ENCODE data around the gene LAMA4. TPM values are rescaled to one million over a fixed set of nuclear protein-coding genes. Genes with fewer than 3 reads are reported as not detected.

The LAMA4 gene
- total RNA-seq, 5 donors from 2014 or later (not counting 1 experiment from before 2014, with no cell fraction given) = 0.25 to 0.85 (median 0.56) TPM; not detected in 2

DNA sequence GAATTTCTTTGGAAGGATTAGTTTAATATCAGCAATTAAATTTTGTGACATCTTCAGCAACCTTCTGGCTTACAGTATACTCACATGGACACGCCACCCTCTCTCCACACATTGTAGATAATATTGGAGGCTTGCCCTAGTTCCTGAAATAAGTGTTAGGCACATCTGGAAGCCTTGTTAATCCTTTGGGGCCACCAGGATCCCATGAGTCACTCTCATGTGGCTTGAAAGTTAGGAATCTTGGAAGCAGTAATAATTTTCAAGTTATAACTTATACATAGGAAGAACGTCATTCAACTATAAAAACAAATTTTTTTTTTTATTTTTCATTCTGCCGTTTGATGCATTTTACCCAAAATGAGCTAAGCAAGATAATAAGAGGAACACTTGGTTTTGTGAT lies 20.5 kb downstream of the LAMA4 start:
- DNase-seq (no peak), ATAC-seq (replicated peaks in 1 of 4) (no peak)
- POLR2A ChIA-PET = no interaction called here
- Histone ChIP-seq H3K27me3 (replicated peaks in 1 of 2; ENCODE audit: control insufficient read depth in 2 of 2, extremely low read depth in 1 of 2, insufficient read depth in 2 of 2, low read length in 1 of 2) (no peaks in the 10 kb centered on the region), H3K27ac (ENCODE audit: low read length) (no peak overlapping the region), H3K4me3 (ENCODE audit: control insufficient read depth in 1 of 2, extremely low read depth in 1 of 2, low read length in 1 of 2) (no peak overlapping the region), H3K36me3 (ENCODE audit: control insufficient read depth in 2 of 2, extremely low read depth in 1 of 2, insufficient read depth in 1 of 2, low read length in 1 of 2) (no peaks in the 10 kb centered on the region), H3K4me1 (ENCODE audit: control insufficient read depth in 1 of 2, extremely low read depth in 1 of 2, insufficient read depth in 2 of 2, low read length in 2 of 2) (no peaks in the 10 kb centered on the region), H3K9me3 (no peaks in the 10 kb centered on the region)
- no peaks in the 10 kb centered on the region for H3K36me3 Mint-ChIP-seq
- no CpG with 5 or more reads among the region's 3 CpGs for WGBS (ENCODE audit: insufficient coverage)
- H3K4me3 Mint-ChIP-seq = no peak overlapping the region
- H3K27me3 Mint-ChIP-seq = peaks cover 13 to 22% of the 10 kb centered on the region in 2 donors
- CTCF ChIA-PET = interaction anchor here in 1 of 2 donors (1.3 kb wide), 1 partner anchor 20 kb away, joined by 3 read pairs; the partner anchor contains the start of gene LAMA4
- H3K4me1 Mint-ChIP-seq = peaks cover 0 to 6% (median 0%) of the 10 kb centered on the region in 3 donors
- no peak overlapping the region for H3K27ac Mint-ChIP-seq
- H3K9me3 Mint-ChIP-seq = no peaks in the 10 kb centered on the region

DNA sequence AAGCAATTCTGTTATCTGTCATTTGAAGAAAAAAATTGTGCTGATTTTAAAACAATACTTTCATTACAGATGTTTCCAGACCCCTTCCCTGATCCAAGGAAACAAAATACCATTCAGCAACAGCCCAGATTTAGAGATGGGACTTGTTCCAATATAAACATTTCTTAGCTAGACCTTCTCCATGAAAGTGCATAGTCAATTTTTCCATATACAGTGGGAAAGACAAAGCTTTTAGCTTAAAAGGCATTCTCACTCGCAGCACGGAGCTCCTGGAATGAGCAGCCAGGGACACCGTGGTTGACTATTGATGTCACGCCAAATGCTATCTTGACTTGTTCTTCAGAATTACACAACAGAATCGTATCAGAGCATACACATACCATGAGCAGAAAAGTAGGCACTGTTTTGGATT lies 21.5 kb downstream of the LAMA4 start:
- no peaks in the 10 kb centered on the region for H3K36me3 ChIP-seq (ENCODE audit: control insufficient read depth in 2 of 2, extremely low read depth in 1 of 2, insufficient read depth in 1 of 2, low read length in 1 of 2)
- no peaks in the 10 kb centered on the region for H3K9me3 ChIP-seq
- H3K27me3 Mint-ChIP-seq = peaks cover 13 to 19% of the 10 kb centered on the region in 2 donors
- peaks cover 0 to 6% (median 0%) of the 10 kb centered on the region in 3 donors for H3K4me1 Mint-ChIP-seq
- CTCF ChIA-PET = no interaction called here
- no peak for DNase-seq
- POLR2A ChIA-PET = no interaction called here
- no peak overlapping the region for H3K4me3 Mint-ChIP-seq
- no peaks in the 10 kb centered on the region for H3K9me3 Mint-ChIP-seq
- WGBS (ENCODE audit: insufficient coverage) = no CpG with 5 or more reads among the region's 5 CpGs
- no peaks in the 10 kb centered on the region for H3K27me3 ChIP-seq (replicated peaks in 1 of 2; ENCODE audit: control insufficient read depth in 2 of 2, extremely low read depth in 1 of 2, insufficient read depth in 2 of 2, low read length in 1 of 2)
- no peaks in the 10 kb centered on the region for H3K36me3 Mint-ChIP-seq
- no peaks in the 10 kb centered on the region for H3K4me1 ChIP-seq (ENCODE audit: control insufficient read depth in 1 of 2, extremely low read depth in 1 of 2, insufficient read depth in 2 of 2, low read length in 2 of 2)
- H3K27ac Mint-ChIP-seq = no peak overlapping the region
- no peak overlapping the region for H3K4me3 ChIP-seq (ENCODE audit: control insufficient read depth in 1 of 2, extremely low read depth in 1 of 2, low read length in 1 of 2)
- H3K27ac ChIP-seq (ENCODE audit: low read length) = no peak overlapping the region
- no peak for ATAC-seq (replicated peaks in 1 of 4)

GRCh38 chr6:112231594-112232060 lies 22.7 kb downstream of the LAMA4 start:
- no peak overlapping the region for H3K4me3 ChIP-seq (ENCODE audit: control insufficient read depth in 1 of 2, extremely low read depth in 1 of 2, low read length in 1 of 2)
- H3K27me3 Mint-ChIP-seq = peaks cover 13 to 14% of the 10 kb centered on the region in 2 donors
- no peak for DNase-seq

DNA sequence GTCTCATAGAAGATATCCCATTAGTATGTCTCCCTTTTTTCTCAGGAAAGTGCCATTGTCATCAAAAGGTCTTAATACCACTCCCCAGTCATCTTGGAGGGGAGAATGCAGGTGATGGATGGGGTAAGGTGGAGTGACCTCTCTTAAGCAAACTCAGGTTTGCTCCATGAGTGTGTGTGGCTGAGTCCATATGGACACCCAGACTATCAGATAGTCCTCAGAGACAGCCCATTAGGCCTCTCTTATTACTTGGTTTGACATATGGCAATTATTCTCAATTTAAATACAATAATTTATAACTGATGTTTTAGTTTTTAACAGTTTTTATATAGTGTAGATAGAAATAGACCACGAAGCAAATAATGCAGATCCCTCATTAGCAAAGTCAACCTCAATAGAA lies 23.2 kb downstream of the LAMA4 start:
- H3K4me3 Mint-ChIP-seq = no peak overlapping the region
- no peak overlapping the region for H3K27ac ChIP-seq (ENCODE audit: low read length)
- ChIA-PET CTCF (no interaction called here), POLR2A (no interaction called here)
- no peaks in the 10 kb centered on the region for H3K4me1 ChIP-seq (ENCODE audit: control insufficient read depth in 1 of 2, extremely low read depth in 1 of 2, insufficient read depth in 2 of 2, low read length in 2 of 2)
- no peak for ATAC-seq (replicated peaks in 1 of 4)
- no peaks in the 10 kb centered on the region for H3K9me3 ChIP-seq
- H3K4me3 ChIP-seq (ENCODE audit: control insufficient read depth in 1 of 2, extremely low read depth in 1 of 2, low read length in 1 of 2) = no peak overlapping the region
- H3K27ac Mint-ChIP-seq = no peak overlapping the region
- peaks cover 0 to 6% (median 0%) of the 10 kb centered on the region in 3 donors for H3K4me1 Mint-ChIP-seq
- no peaks in the 10 kb centered on the region for H3K36me3 ChIP-seq (ENCODE audit: control insufficient read depth in 2 of 2, extremely low read depth in 1 of 2, insufficient read depth in 1 of 2, low read length in 1 of 2)
- peaks cover 14% of the 10 kb centered on the region in 2 donors for H3K27me3 Mint-ChIP-seq
- no peaks in the 10 kb centered on the region for H3K36me3 Mint-ChIP-seq
- 60% methylated on average over 1 of the region's 1 CpG for WGBS (ENCODE audit: insufficient coverage)
- no peaks in the 10 kb centered on the region for H3K27me3 ChIP-seq (replicated peaks in 1 of 2; ENCODE audit: control insufficient read depth in 2 of 2, extremely low read depth in 1 of 2, insufficient read depth in 2 of 2, low read length in 1 of 2)
- DNase-seq = no peak
- no peaks in the 10 kb centered on the region for H3K9me3 Mint-ChIP-seq

More at GRCh38 chr6:112231594-112232060, 22.7 kb downstream of the LAMA4 start:
- Mint-ChIP-seq H3K9me3 (no peaks in the 10 kb centered on the region), H3K4me1 (peaks cover 0 to 6% (median 0%) of the 10 kb centered on the region in 3 donors), H3K36me3 (no peaks in the 10 kb centered on the region), H3K4me3 (no peak overlapping the region), H3K27ac (no peak overlapping the region)
- H3K27ac ChIP-seq (ENCODE audit: low read length) = no peak overlapping the region
- no peaks in the 10 kb centered on the region for H3K36me3 ChIP-seq (ENCODE audit: control insufficient read depth in 2 of 2, extremely low read depth in 1 of 2, insufficient read depth in 1 of 2, low read length in 1 of 2)
- CTCF ChIA-PET = no interaction called here
- H3K4me1 ChIP-seq (ENCODE audit: control insufficient read depth in 1 of 2, extremely low read depth in 1 of 2, insufficient read depth in 2 of 2, low read length in 2 of 2) = no peaks in the 10 kb centered on the region
- H3K9me3 ChIP-seq = no peaks in the 10 kb centered on the region
- WGBS (ENCODE audit: insufficient coverage) = no CpG with 5 or more reads among the region's 2 CpGs
- ATAC-seq (replicated peaks in 1 of 4) = no peak
- H3K27me3 ChIP-seq (replicated peaks in 1 of 2; ENCODE audit: control insufficient read depth in 2 of 2, extremely low read depth in 1 of 2, insufficient read depth in 2 of 2, low read length in 1 of 2) = no peaks in the 10 kb centered on the region
- POLR2A ChIA-PET = no interaction called here

DNA sequence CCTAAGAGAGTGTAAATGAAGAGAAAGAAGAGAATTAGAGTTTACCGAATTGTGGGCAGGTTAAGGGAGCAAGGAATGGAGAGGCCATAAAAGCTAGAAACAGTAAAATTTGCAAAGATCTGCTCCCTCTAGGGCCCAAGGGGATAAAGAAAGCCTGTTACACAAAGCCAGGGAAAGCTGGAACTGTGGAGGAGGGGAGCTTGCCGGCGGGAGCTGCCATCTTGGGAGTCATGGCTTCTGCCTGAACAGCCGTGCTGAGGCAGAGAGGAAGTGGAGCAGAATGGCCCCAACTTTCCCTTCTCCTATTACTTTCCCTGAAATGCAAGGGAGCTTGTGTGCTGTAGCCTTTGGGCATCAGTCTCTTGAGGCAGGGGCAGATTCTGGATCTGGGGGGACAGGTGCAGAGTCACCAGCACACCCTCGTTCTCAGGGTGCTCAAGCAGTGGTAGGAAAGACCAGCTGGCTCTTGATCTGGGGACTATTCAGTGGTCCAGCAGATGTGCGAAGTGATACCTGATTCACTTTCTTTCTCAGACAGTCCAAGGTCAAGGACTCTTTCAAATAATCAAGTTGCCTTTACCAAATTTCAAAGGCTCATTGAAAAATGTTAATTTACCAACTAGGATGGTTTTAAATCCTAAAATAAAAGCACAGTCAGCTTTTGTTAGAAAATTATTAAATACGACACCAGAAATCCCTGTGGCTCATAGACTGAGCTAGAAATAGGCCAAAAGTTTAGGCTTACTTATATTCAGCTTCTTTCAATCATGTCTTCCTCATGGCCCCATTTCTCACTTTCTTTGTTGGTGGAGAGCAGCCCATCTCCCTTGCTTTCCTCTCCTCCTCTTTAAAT lies 25.7 kb downstream of the LAMA4 start:
- no peak overlapping the region for H3K27ac Mint-ChIP-seq
- WGBS (ENCODE audit: insufficient coverage) = 82% methylated on average over 2 of the region's 7 CpGs

GRCh38 chr6:112227992-112228391 lies 26.4 kb downstream of the LAMA4 start:
- H3K27ac ChIP-seq (ENCODE audit: low read length) = no peak overlapping the region
- ATAC-seq (replicated peaks in 1 of 4) (no peak), DNase-seq (no peak)
- H3K4me1 ChIP-seq (ENCODE audit: control insufficient read depth in 1 of 2, extremely low read depth in 1 of 2, insufficient read depth in 2 of 2, low read length in 2 of 2) = no peaks in the 10 kb centered on the region
- Mint-ChIP-seq H3K4me3 (no peak overlapping the region), H3K9me3 (no peaks in the 10 kb centered on the region), H3K27ac (no peak overlapping the region), H3K4me1 (no peaks in the 10 kb centered on the region), H3K36me3 (no peaks in the 10 kb centered on the region), H3K27me3 (peaks cover 5 to 11% of the 10 kb centered on the region in 2 donors)
- H3K4me3 ChIP-seq (ENCODE audit: control insufficient read depth in 1 of 2, extremely low read depth in 1 of 2, low read length in 1 of 2) = no peak overlapping the region
- no CpG with 5 or more reads among the region's 1 CpG for WGBS (ENCODE audit: insufficient coverage)
- no peaks in the 10 kb centered on the region for H3K36me3 ChIP-seq (ENCODE audit: control insufficient read depth in 2 of 2, extremely low read depth in 1 of 2, insufficient read depth in 1 of 2, low read length in 1 of 2)
- no peaks in the 10 kb centered on the region for H3K9me3 ChIP-seq
- H3K27me3 ChIP-seq (replicated peaks in 1 of 2; ENCODE audit: control insufficient read depth in 2 of 2, extremely low read depth in 1 of 2, insufficient read depth in 2 of 2, low read length in 1 of 2) = no peaks in the 10 kb centered on the region
- CTCF ChIA-PET = no interaction called here
- POLR2A ChIA-PET = no interaction called here

More for the DNA sequence above, 25.7 kb downstream of the LAMA4 start:
- no peaks in the 10 kb centered on the region for H3K27me3 ChIP-seq (replicated peaks in 1 of 2; ENCODE audit: control insufficient read depth in 2 of 2, extremely low read depth in 1 of 2, insufficient read depth in 2 of 2, low read length in 1 of 2)
- ATAC-seq (replicated peaks in 1 of 4) = no peak
- ChIA-PET CTCF (interaction anchor here in 1 of 2 donors (1.1 kb wide), 1 partner anchor 49 kb away, joined by 3 read pairs; no protein-coding TSS in a partner anchor), POLR2A (no interaction called here)
- no peak overlapping the region for H3K4me3 Mint-ChIP-seq
- no peak overlapping the region for H3K4me3 ChIP-seq (ENCODE audit: control insufficient read depth in 1 of 2, extremely low read depth in 1 of 2, low read length in 1 of 2)
- H3K9me3 Mint-ChIP-seq = no peaks in the 10 kb centered on the region
- H3K9me3 ChIP-seq = no peaks in the 10 kb centered on the region
- DNase-seq = no peak
- no peak overlapping the region for H3K27ac ChIP-seq (ENCODE audit: low read length)
- no peaks in the 10 kb centered on the region for H3K4me1 ChIP-seq (ENCODE audit: control insufficient read depth in 1 of 2, extremely low read depth in 1 of 2, insufficient read depth in 2 of 2, low read length in 2 of 2)
- H3K36me3 ChIP-seq (ENCODE audit: control insufficient read depth in 2 of 2, extremely low read depth in 1 of 2, insufficient read depth in 1 of 2, low read length in 1 of 2) = no peaks in the 10 kb centered on the region
- H3K36me3 Mint-ChIP-seq = no peaks in the 10 kb centered on the region
- no peaks in the 10 kb centered on the region for H3K4me1 Mint-ChIP-seq
- H3K27me3 Mint-ChIP-seq = peaks cover 8 to 13% of the 10 kb centered on the region in 2 donors
